Measurements from ENCODE around the gene GLIPR1. TPM values are rescaled to one million over a fixed set of nuclear protein-coding genes. Genes with fewer than 3 reads are reported as not detected.
"Not testable (repeated sequence)": the region's sequence is repeated elsewhere in the genome, so short reads cannot be mapped to it uniquely, and the experiment has no call there.

The GLIPR1 gene
- total RNA-seq, 1 experiment from 2014 or later: 0.13 TPM

GRCh38 chr12:75522124-75522523, 41.6 kb downstream of the GLIPR1 start:
- not testable (repeated sequence) for DNase-seq; H3K4me3 Mint-ChIP-seq; H4K8ac ChIP-seq (replicated peaks; ENCODE audit: insufficient read length, low read depth, low read length); H2BK5ac ChIP-seq (ENCODE audit: insufficient read length, low read length); H2BK12ac ChIP-seq (ENCODE audit: insufficient read length, low read depth, low read length); H3K23me2 ChIP-seq (ENCODE audit: insufficient read length, low read depth, low read length, poor library complexity, severe bottlenecking); H4K91ac ChIP-seq (ENCODE audit: insufficient read length, low read depth, low read length); H3K79me2 ChIP-seq (ENCODE audit: insufficient read depth, low read length); H3K27me3 Mint-ChIP-seq (ENCODE audit: low read depth); H3K9me3 ChIP-seq (ENCODE audit: control insufficient read depth, low read depth, low read length); H3K79me1 ChIP-seq (ENCODE audit: insufficient read depth, low read depth, low read length, poor library complexity, severe bottlenecking); H4K20me1 ChIP-seq (ENCODE audit: control insufficient read depth, insufficient read depth, insufficient read length); H3K9me3 Mint-ChIP-seq; H3K23ac ChIP-seq (ENCODE audit: insufficient read length, low read depth, low read length); H2AK5ac ChIP-seq (ENCODE audit: insufficient read length, low read length); H3K27ac Mint-ChIP-seq; H3K27me3 ChIP-seq (ENCODE audit: insufficient read depth, low read length); H3K4me2 ChIP-seq (ENCODE audit: insufficient read depth, insufficient read length, low read length); H3K4ac ChIP-seq (ENCODE audit: low read depth, low read length); H4K5ac ChIP-seq (ENCODE audit: insufficient read length, low read depth, low read length); H2BK20ac ChIP-seq (ENCODE audit: low read depth, low read length, poor library complexity, severe bottlenecking); H2BK15ac ChIP-seq (ENCODE audit: low read depth, low read length); H3K27ac ChIP-seq (ENCODE audit: insufficient read length, low read depth, low read length); H3K9ac ChIP-seq (ENCODE audit: extremely low read depth, insufficient read length, low read length); H3K4me1 ChIP-seq (ENCODE audit: insufficient read depth, low read length); H2BK120ac ChIP-seq (ENCODE audit: low read depth, low read length, poor library complexity, severe bottlenecking); H3K18ac ChIP-seq (ENCODE audit: insufficient read length, low read depth, low read length); H3K36me3 Mint-ChIP-seq (ENCODE audit: insufficient read depth in 1 of 3, low read depth in 3 of 3); H2AFZ ChIP-seq (ENCODE audit: low read length); H3K14ac ChIP-seq (ENCODE audit: insufficient read depth, low read length); H3K56ac ChIP-seq (ENCODE audit: insufficient read length, low read depth, low read length); H3T11ph ChIP-seq (ENCODE audit: low read length)
- no CpG with 5 or more reads among the region's 5 CpGs for WGBS (ENCODE audit: extremely low coverage, insufficient read length, low lambda C conversion rate)
- H3K4me1 Mint-ChIP-seq: peaks cover 11 to 20% of the 10 kb centered on the region in 2 experiments
